PC-9 (cell line): ENCODE measurements around the gene CACNA1E.

Experiments
- EZH2 ChIP-seq: fragments of 200-600 bp; sonication (generic); IDR thresholded peaks from 2 replicates; pipeline ENCODE4 v1.8.0; 2017; ENCODE audit warnings: antibody characterized with exemption, low read depth
- TF ChIP-seq, protein P1 (sequence below): fragments of 200-600 bp; sonication (generic); conservative IDR thresholded peaks from 2 replicates; pipeline ENCODE4 v1.6.1; 2017; ENCODE audit warnings: mixed run types, antibody characterized with exemption, mild to moderate bottlenecking, moderate library complexity

DNA sequence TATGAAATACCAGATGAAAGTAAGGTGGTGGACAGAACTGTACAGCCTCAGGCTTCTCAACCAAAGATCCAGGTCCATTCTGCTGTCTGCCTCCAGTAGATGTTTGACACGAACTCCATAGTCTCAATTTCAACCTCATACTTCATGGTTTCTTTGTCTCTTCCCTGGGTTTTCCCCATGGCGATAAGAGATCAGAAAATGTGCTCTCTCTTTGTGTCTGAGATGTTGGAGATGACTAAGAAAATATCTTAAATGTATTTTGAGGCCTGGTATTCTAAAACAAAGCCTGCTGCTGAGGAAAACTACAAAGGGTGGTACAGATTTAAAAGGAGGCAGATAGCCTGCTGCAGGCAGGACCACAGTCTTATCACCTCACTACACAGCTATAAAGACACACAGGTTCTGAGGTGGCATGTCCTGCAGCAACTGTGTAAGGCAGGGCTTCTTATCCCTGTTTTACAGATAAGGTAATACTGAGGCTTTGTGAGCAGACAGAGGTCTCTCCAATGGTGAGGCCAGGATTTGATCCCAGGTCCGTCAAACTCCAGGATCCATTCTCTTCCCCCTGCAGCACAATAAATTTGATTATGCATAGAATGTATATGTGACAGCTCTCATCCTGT is 40.0 kb upstream of the CACNA1E start:
- TF ChIP-seq, protein P1, sequence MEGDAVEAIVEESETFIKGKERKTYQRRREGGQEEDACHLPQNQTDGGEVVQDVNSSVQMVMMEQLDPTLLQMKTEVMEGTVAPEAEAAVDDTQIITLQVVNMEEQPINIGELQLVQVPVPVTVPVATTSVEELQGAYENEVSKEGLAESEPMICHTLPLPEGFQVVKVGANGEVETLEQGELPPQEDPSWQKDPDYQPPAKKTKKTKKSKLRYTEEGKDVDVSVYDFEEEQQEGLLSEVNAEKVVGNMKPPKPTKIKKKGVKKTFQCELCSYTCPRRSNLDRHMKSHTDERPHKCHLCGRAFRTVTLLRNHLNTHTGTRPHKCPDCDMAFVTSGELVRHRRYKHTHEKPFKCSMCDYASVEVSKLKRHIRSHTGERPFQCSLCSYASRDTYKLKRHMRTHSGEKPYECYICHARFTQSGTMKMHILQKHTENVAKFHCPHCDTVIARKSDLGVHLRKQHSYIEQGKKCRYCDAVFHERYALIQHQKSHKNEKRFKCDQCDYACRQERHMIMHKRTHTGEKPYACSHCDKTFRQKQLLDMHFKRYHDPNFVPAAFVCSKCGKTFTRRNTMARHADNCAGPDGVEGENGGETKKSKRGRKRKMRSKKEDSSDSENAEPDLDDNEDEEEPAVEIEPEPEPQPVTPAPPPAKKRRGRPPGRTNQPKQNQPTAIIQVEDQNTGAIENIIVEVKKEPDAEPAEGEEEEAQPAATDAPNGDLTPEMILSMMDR: no peak
- no peak for TF ChIP-seq EZH2
